IMR-90 (cell line): ENCODE results near the gene DGKB. TPM values are rescaled to one million over a fixed set of nuclear protein-coding genes. Genes with fewer than 3 reads are reported as not detected.

Experiments used
- ATAC-seq: fragments of 200-7000 bp; cut with Tn5 transposase; 2 replicates; pipeline ENCODE4 v1.9.1; 2020; ENCODE audit warnings: low read depth, mild to moderate bottlenecking, moderate library complexity
- BruUV-seq: library from RNA; stranded (reverse); fragments of 400-500 nt; replicated peaks from 2 replicates; lab custom pipeline; 2021; lab: Mats Ljungman, UMichigan
- CTCF ChIA-PET: fragments of 300-600 bp; formaldehyde crosslinking; extraction: SDS; loops from one replicate; lab custom pipeline; 2021; ENCODE audit warnings: antibody characterized with exemption; lab: Yijun Ruan, JAX
- POLR2A ChIA-PET: fragments of 300-600 bp; sonication (Branson Sonifier 250); formaldehyde crosslinking; loops from one replicate; lab custom pipeline; 2022; ENCODE audit warnings: antibody characterized with exemption; ENCODE audit not compliant: unreplicated experiment; lab: Charles Lee
- DNase-seq: peaks from one replicate; pipeline ENCODE4 v3.0.0; 2013
- H2AFZ ChIP-seq: replicated peaks from 2 replicates; pipeline ENCODE3; 2013; ENCODE audit warnings: low read length, mild to moderate bottlenecking; ENCODE audit not compliant: poor library complexity
- H2AK5ac ChIP-seq: 2 replicates; pipeline ENCODE4 v1.6.1; 2013; ENCODE audit warnings: low read depth, low read length, inconsistent platforms
- H2AK9ac ChIP-seq: replicated peaks from 2 replicates; pipeline ENCODE3; 2013; ENCODE audit warnings: mild to moderate bottlenecking, low read depth, low read length, moderate library complexity; ENCODE audit not compliant: poor library complexity
- H2BK120ac ChIP-seq: 2 replicates; pipeline ENCODE4 v1.6.1; 2013; ENCODE audit warnings: low read depth, low read length, inconsistent platforms
- H2BK15ac ChIP-seq: 3 replicates; pipeline ENCODE4 v1.6.1; 2013; ENCODE audit warnings: low read depth, low read length, inconsistent platforms
- H2BK20ac ChIP-seq: 2 replicates; pipeline ENCODE4 v1.6.1; 2013; ENCODE audit warnings: low read depth, mild to moderate bottlenecking, inconsistent platforms, low read length, moderate library complexity
- H2BK5ac ChIP-seq: 2 replicates; pipeline ENCODE4 v1.6.1; 2013; ENCODE audit warnings: mild to moderate bottlenecking, low read depth, low read length, inconsistent platforms; ENCODE audit not compliant: poor library complexity, severe bottlenecking
- H3K14ac ChIP-seq: replicated peaks from 2 replicates; pipeline ENCODE4 v1.6.1; 2013; ENCODE audit warnings: low read depth, low read length, inconsistent platforms
- H3K18ac ChIP-seq: 2 replicates; pipeline ENCODE4 v1.6.1; 2013; ENCODE audit warnings: low read depth, low read length, control low read depth
- H3K23ac ChIP-seq: 2 replicates; pipeline ENCODE4 v1.6.1; 2013; ENCODE audit warnings: low read depth, low read length, inconsistent platforms
- H3K27ac ChIP-seq: 2 replicates; pipeline ENCODE4 v1.5.1; 2013; ENCODE audit warnings: mild to moderate bottlenecking, control low read depth, low read length; ENCODE audit not compliant: insufficient read depth
- H3K27me3 ChIP-seq: 2 replicates; pipeline ENCODE4 v1.6.1; 2013; ENCODE audit warnings: low read length; ENCODE audit not compliant: control insufficient read depth, insufficient read depth
- H3K36me3 ChIP-seq: 2 replicates; pipeline ENCODE4 v1.6.1; 2013; ENCODE audit warnings: low read length, mixed read lengths; ENCODE audit not compliant: control insufficient read depth, insufficient read depth
- H3K4ac ChIP-seq: 2 replicates; pipeline ENCODE4 v1.6.1; 2013; ENCODE audit warnings: low read depth, low read length, inconsistent platforms
- H3K4me1 ChIP-seq: 2 replicates; pipeline ENCODE4 v1.6.1; 2013; ENCODE audit warnings: low read length, mixed read lengths; ENCODE audit not compliant: control insufficient read depth, insufficient read depth
- H3K4me2 ChIP-seq: 2 replicates; pipeline ENCODE4 v1.6.1; 2013; ENCODE audit warnings: low read depth, mild to moderate bottlenecking, control low read depth, low read length, moderate library complexity
- H3K4me3 ChIP-seq: 2 replicates; pipeline ENCODE4 v1.5.1; 2013; ENCODE audit warnings: low read depth, mild to moderate bottlenecking, control low read depth, low read length, moderate library complexity; ENCODE audit not compliant: insufficient read depth
- H3K56ac ChIP-seq: 2 replicates; pipeline ENCODE4 v1.6.1; 2013; ENCODE audit warnings: low read length, inconsistent platforms; ENCODE audit not compliant: insufficient read depth; ENCODE audit errors: extremely low read depth
- H3K79me1 ChIP-seq, 2 experiments: 2 replicates each; pipeline ENCODE4 v1.6.1; 2013; ENCODE audit warnings: low read length in 2 of 2, inconsistent platforms in 1 of 2, low read depth in 1 of 2
- H3K9ac ChIP-seq: 2 replicates; pipeline ENCODE4 v1.6.1; 2013; ENCODE audit warnings: low read depth, low read length, control low read depth
- H3K9me1 ChIP-seq: 2 replicates; pipeline ENCODE4 v1.6.1; 2013; ENCODE audit warnings: low read length, inconsistent platforms; ENCODE audit not compliant: insufficient read depth
- H3K9me3 ChIP-seq: 2 replicates; pipeline ENCODE4 v1.6.1; 2013; ENCODE audit warnings: low read length; ENCODE audit not compliant: control insufficient read depth, insufficient read depth
- H4K20me1 ChIP-seq: 2 replicates; pipeline ENCODE4 v1.6.1; 2013; ENCODE audit warnings: low read length, inconsistent platforms; ENCODE audit not compliant: insufficient read depth
- H4K5ac ChIP-seq: 2 replicates; pipeline ENCODE4 v1.6.1; 2013; ENCODE audit warnings: mild to moderate bottlenecking, low read depth, low read length, control low read depth
- H4K8ac ChIP-seq, 2 experiments: 2 replicates each; pipeline ENCODE4 v1.6.1; 2013; ENCODE audit warnings: low read depth in 2 of 2, low read length in 2 of 2, control low read depth in 1 of 2, inconsistent platforms in 1 of 2
- H4K91ac ChIP-seq: 2 replicates; pipeline ENCODE4 v1.6.1; 2013; ENCODE audit warnings: low read depth, low read length, inconsistent platforms; ENCODE audit not compliant: insufficient read depth
- NFE2L2 ChIP-seq: fragments of 150-350 bp; IDR thresholded peaks from 2 replicates; pipeline ENCODE4 v1.6.1; 2016; ENCODE audit warnings: low read depth, mild to moderate bottlenecking, low read length
- SMC3 ChIP-seq: fragments of 150-350 bp; IDR thresholded peaks from 2 replicates; pipeline ENCODE4 v1.6.1; 2016; ENCODE audit warnings: low read depth, mild to moderate bottlenecking, antibody characterized with exemption, low read length, moderate library complexity
- USF2 ChIP-seq: fragments of 150-350 bp; IDR thresholded peaks from 2 replicates; pipeline ENCODE4 v1.6.1; 2017; ENCODE audit warnings: mild to moderate bottlenecking, antibody characterized with exemption, low read length, low read depth
- dilution Hi-C: fragments of 300-500 bp; cut with HindIII; formaldehyde crosslinking; loops from one replicate; pipeline ENCODE4 v1.14.3; 2018; ENCODE audit warnings: low sequenced_read_pairs; ENCODE audit not compliant: unreplicated experiment
- in situ Hi-C: fragments of 300-500 bp; cut with MboI; formaldehyde crosslinking; loops from 3 replicates; pipeline ENCODE4 v1.14.3; 2019; ENCODE audit warnings: low sequenced_read_pairs, inconsistent platforms, mixed read lengths
- intact Hi-C: fragments of 100-400 bp; cut with micrococcal nuclease; formaldehyde crosslinking; loops from 2 replicates; pipeline ENCODE4 v1.10.0; 2022
- polyA plus RNA-seq, 3 experiments: library from polyadenylated mRNA; depleted of rRNA; stranded (reverse); fragments of >200 nt; gene quantifications; 2 replicates each; pipeline ENCODE4 v1.2.3, GENCODE V29; 2012; ENCODE audit warnings: low replicate concordance in 1 of 3
- total RNA-seq: library from RNA; depleted of rRNA; stranded (reverse); fragments of >200 nt; gene quantifications from 2 replicates; pipeline ENCODE4 v1.2.3, GENCODE V29; 2012
- TF ChIP-seq, protein P1 (sequence below): conservative IDR thresholded peaks from 2 replicates; pipeline ENCODE4 v1.5.1; 2012; ENCODE audit warnings: mild to moderate bottlenecking, low read depth, low read length, improper control_type of control experiment
- TF ChIP-seq, protein P2 (sequence below): fragments of 150-350 bp; IDR thresholded peaks from 2 replicates; pipeline ENCODE4 v1.6.1; 2016; ENCODE audit warnings: low read depth, mild to moderate bottlenecking, low read length, moderate library complexity, borderline replicate concordance

The DGKB gene
- total and polyA plus RNA-seq, 2 of the 4 experiments (the other 2 are of a cell fraction) = not detected

DNA sequence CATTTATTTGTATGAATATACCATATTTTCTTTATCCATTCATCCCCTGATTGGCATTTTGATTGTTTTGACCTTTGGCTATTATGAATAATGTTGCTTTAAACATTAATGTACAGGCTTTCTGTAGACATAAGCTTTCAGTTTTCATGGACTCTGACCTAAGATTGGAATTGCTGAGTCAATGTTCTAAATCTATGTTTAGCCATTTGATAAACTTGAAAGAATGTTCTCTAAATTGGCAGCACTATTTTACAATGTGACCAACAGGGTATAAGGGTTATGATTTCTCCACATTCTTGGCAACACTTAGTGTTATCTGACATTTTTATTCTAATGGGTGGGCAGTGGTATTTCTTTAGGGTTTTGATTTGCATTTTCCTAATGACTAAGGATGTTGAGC lies 683.4 kb downstream of the DGKB start:
- H3K9me1 ChIP-seq = 0 out of 2 replicates have a peak, but pooled peaks cover 4% of the 10 kb centered on the region
- ChIA-PET CTCF (no interaction called here), POLR2A (no interaction called here)
- H4K20me1 ChIP-seq = no peaks in the 10 kb centered on the region
- H4K91ac ChIP-seq = no peak overlapping the region
- no peaks in the 10 kb centered on the region for H3K79me1 ChIP-seq
- no peaks in the 10 kb centered on the region for H3K9me3 ChIP-seq
- H3K4me3 ChIP-seq = no peak overlapping the region
- no peak overlapping the region for H3K56ac ChIP-seq
- H3K23ac ChIP-seq = no peak overlapping the region
- H3K36me3 ChIP-seq = no peaks in the 10 kb centered on the region
- H2BK15ac ChIP-seq = no peak overlapping the region
- BruUV-seq = no TSS peak
- H2BK120ac ChIP-seq = no peak overlapping the region
- H2BK20ac ChIP-seq = no peak overlapping the region
- no peak overlapping the region for H3K4ac ChIP-seq
- no peak overlapping the region for H3K18ac ChIP-seq
- H3K14ac ChIP-seq = no peak overlapping the region
- DNase-seq (no peak), ATAC-seq (no peak)
- H4K5ac ChIP-seq = no peak overlapping the region
- H2BK5ac ChIP-seq = no peak overlapping the region
- no peak overlapping the region for H4K8ac ChIP-seq
- H2AK9ac ChIP-seq = no peak overlapping the region
- no peak overlapping the region for H2AK5ac ChIP-seq
- dilution Hi-C loops (no loop called here), intact Hi-C loops (no loop called here), in situ Hi-C loops (no loop called here)
- H3K4me2 ChIP-seq = no peak overlapping the region
- H3K27me3 ChIP-seq = no peaks in the 10 kb centered on the region
- no peaks in the 10 kb centered on the region for H3K4me1 ChIP-seq
- no peak overlapping the region for H2AFZ ChIP-seq
- no peak overlapping the region for H3K27ac ChIP-seq
- H3K9ac ChIP-seq = no peak overlapping the region
- TF ChIP-seq USF2 (no peak), NFE2L2 (no peak), SMC3 (no peak)
- TF ChIP-seq, protein P1, sequence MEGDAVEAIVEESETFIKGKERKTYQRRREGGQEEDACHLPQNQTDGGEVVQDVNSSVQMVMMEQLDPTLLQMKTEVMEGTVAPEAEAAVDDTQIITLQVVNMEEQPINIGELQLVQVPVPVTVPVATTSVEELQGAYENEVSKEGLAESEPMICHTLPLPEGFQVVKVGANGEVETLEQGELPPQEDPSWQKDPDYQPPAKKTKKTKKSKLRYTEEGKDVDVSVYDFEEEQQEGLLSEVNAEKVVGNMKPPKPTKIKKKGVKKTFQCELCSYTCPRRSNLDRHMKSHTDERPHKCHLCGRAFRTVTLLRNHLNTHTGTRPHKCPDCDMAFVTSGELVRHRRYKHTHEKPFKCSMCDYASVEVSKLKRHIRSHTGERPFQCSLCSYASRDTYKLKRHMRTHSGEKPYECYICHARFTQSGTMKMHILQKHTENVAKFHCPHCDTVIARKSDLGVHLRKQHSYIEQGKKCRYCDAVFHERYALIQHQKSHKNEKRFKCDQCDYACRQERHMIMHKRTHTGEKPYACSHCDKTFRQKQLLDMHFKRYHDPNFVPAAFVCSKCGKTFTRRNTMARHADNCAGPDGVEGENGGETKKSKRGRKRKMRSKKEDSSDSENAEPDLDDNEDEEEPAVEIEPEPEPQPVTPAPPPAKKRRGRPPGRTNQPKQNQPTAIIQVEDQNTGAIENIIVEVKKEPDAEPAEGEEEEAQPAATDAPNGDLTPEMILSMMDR = no peak
- TF ChIP-seq, protein P2, sequence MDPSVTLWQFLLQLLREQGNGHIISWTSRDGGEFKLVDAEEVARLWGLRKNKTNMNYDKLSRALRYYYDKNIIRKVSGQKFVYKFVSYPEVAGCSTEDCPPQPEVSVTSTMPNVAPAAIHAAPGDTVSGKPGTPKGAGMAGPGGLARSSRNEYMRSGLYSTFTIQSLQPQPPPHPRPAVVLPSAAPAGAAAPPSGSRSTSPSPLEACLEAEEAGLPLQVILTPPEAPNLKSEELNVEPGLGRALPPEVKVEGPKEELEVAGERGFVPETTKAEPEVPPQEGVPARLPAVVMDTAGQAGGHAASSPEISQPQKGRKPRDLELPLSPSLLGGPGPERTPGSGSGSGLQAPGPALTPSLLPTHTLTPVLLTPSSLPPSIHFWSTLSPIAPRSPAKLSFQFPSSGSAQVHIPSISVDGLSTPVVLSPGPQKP = no peak
